ENCODE data around the gene C2CD4D. TPM values are rescaled to one million over a fixed set of nuclear protein-coding genes. Genes with fewer than 3 reads are reported as not detected.

C2CD4D gene
- total RNA-seq (2021; ENCODE audit: unreplicated experiment), result 0.17 TPM
- 0.09 and 0.10 TPM in 2 replicates for polyA plus RNA-seq (2012)
- Bru-seq, nascent RNA, result not detected
- BruChase-seq, experiment 1, labeled RNA remaining after a 6-hour chase, result not detected
- BruChase-seq, experiment 2, labeled RNA remaining after a 2-hour chase, result percentile 14 among the genes with signal in this experiment
- long read RNA-seq, partial matches to known transcripts, result 0 of 1 reads
- long read RNA-seq, other reads (novel, unspliced or antisense), result 1 of 1 reads

DNA sequence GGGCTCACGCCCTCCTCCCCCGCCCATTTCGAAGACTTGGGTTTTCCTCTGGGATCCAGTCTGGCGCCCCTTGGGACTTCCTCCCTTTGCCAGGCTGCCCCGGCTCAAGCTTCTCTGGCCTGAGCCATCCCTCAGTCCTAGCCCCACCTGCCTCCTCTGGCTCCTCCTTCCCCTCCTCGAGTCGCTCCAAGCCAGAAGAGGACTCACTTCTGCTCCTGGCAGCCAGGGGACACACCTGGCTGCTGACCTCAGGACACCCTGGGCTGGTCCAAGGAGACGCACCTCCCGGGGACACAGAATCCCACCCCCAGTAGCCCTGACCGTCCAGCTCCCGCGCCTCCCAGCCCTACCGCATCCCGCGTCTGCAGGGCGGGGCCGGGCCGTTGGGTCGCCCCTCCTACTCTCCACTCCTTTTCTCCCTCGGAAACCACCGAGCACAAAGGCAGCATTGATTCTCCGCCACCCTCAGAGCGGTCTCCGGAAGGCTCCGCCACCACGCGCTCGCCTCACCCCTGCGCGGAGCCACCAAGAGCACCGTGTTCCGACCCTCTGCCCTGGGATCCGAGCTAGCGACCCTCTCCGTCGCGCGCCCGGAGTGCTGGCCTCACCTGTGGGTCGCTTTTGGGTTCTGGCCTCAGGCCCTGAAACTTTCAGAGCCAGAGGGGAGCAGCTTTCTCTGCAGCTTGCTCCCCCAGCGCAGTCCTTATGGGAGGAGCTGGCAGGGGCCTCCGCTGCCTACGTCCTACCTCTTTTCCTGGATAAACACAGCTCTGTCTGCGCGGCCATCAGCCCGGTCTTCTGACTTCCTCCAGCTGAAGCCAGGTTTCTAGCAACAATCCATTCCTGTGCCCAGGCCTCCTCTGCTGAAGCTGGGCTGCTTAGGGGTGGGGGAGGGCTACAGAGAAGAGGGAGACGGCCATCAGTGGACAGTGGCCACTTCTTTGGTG lies at the start of gene C2CD4D:
C2CD4D (minus strand) TSS at position 364 of the 947 bp plus-strand sequence. CDS start 831 bp downstream, outside the sequence.
- no peaks in the 10 kb centered on the region for H3K27me3 ChIP-seq (ENCODE audit: insufficient read depth, low read length)
- no peaks in the 10 kb centered on the region; the same call in 1 of the 2 replicates for H3K9me2 ChIP-seq (ENCODE audit: insufficient read depth)
- intact Hi-C loops (cut with micrococcal nuclease), result loop anchor here (1.0 to 5.0 kb wide), 4 partner anchors 162 to 642 kb away; partner anchors contain the start of gene PIP5K1A
- CTCF ChIA-PET, result no interaction called here
- H2AFZ ChIP-seq (ENCODE audit: low read depth, low read length, poor library complexity, severe bottlenecking), result peak within 1 kb of the TSS; percentile 54
- BruUV-seq (replicated peaks), result TSS peak; percentile 71
- peaks cover 0 to 3% of the 10 kb centered on the region in 2 experiments; a peak in 1 of 4 replicates for H3K9me3 ChIP-seq (ENCODE audit: control insufficient read depth in 1 of 2, insufficient read depth in 1 of 2, low read depth in 1 of 2, low read length in 2 of 2)
- H3K4me2 ChIP-seq (ENCODE audit: low read length), result peak within 1 kb of the TSS; percentile 78
- H3K9ac ChIP-seq (ENCODE audit: low read length), result peak within 1 kb of the TSS; percentile 41
- peaks cover 0 to 45% of the 10 kb centered on the region in 2 experiments; a peak in 2 of 4 replicates for H3K4me1 ChIP-seq (ENCODE audit: control insufficient read depth in 1 of 2, insufficient read depth in 2 of 2, low read length in 2 of 2)
- no peaks in the 10 kb centered on the region for H4K20me1 ChIP-seq (ENCODE audit: insufficient read depth)
- TF ChIP-seq POLR2AphosphoS5 (IDR thresholded peaks at IDR 0.05; ENCODE audit: low read depth, low read length) (peak; percentile 57; the same call in 1 of the 2 replicates), CBX3 (IDR thresholded peaks at IDR 0.05; ENCODE audit: low read depth) (no peak)
- TF ChIP-seq, protein P1, sequence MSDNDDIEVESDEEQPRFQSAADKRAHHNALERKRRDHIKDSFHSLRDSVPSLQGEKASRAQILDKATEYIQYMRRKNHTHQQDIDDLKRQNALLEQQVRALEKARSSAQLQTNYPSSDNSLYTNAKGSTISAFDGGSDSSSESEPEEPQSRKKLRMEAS (IDR thresholded peaks at IDR 0.05), result peak; percentile 28
- ATAC-seq (peak; percentile 73), DNase-seq (ENCODE audit: low read depth, low spot score) (peak; percentile 27)
- H3K36me3 ChIP-seq (ENCODE audit: control insufficient read depth in 1 of 2, insufficient read depth in 2 of 2, low read length in 2 of 2), result no peaks in the 10 kb centered on the region
- POLR2A ChIA-PET, result no interaction called here
- H3K27ac ChIP-seq (ENCODE audit: low read depth, low read length), result peak within 1 kb of the TSS; percentile 32; the same call in 1 of the 2 replicates
- RAD21 ChIA-PET (ENCODE audit: low non-redundant PET in 1 of 2, low total read pairs in 2 of 2, uncharacterized antibody in 2 of 2, unreplicated experiment in 2 of 2), result interaction anchor here (0.6 to 0.8 kb wide), 2 partner anchors 162 to 604 kb away, joined by 3 read pairs; no protein-coding TSS in a partner anchor
- H3K4me3 ChIP-seq (replicated peaks in 1 of 2; ENCODE audit: low read depth in 1 of 2, low read length in 2 of 2), result peak within 1 kb of the TSS; percentile 31 to 51
- H3K79me2 ChIP-seq (ENCODE audit: insufficient read depth, low read length), result no peaks in the 10 kb centered on the region

DNA sequence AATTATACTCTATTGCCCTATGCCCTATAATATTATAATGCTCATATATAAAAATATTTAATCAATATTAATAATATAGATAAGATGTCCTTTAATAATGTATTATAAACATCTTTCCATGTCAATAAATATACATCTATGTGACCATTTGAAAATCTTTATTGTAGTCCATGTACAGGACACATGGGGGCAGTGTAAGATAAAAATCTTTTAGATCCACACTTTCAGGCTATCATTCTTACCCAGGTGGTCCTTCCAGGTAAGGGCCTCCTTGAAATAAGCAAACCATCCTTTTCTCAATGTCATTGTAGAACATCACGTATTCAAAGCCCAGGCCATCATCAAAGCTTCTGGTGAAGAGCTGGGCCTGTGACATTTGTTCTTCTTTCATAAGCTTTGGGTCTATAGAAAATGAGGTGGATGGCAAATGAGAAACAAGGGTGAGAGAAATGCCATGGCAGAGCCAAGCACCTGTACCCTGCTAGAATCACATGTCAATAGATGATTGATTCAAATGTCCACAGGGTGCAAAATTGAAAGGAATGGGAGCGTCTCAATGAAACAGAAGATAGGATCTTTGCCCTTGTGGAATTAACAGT lies 49.5 kb upstream of the C2CD4D start:
- Histone ChIP-seq H3K9me3 (ENCODE audit: control insufficient read depth in 1 of 2, insufficient read depth in 1 of 2, low read depth in 1 of 2, low read length in 2 of 2) (no peaks in the 10 kb centered on the region), H3K27ac (ENCODE audit: low read depth, low read length) (no peak overlapping the region), H3K4me2 (ENCODE audit: low read length) (no peak overlapping the region), H3K9ac (ENCODE audit: low read length) (no peak overlapping the region), H4K20me1 (ENCODE audit: insufficient read depth) (no peaks in the 10 kb centered on the region; the same call in 1 of the 2 replicates), H3K36me3 (ENCODE audit: control insufficient read depth in 1 of 2, insufficient read depth in 2 of 2, low read length in 2 of 2) (peaks cover 3 to 23% of the 10 kb centered on the region in 2 experiments; a peak in 2 of 4 replicates), H2AFZ (ENCODE audit: low read depth, low read length, poor library complexity, severe bottlenecking) (no peak overlapping the region), H3K27me3 (ENCODE audit: insufficient read depth, low read length) (no peaks in the 10 kb centered on the region), H3K9me2 (ENCODE audit: insufficient read depth) (no peaks in the 10 kb centered on the region), H3K79me2 (ENCODE audit: insufficient read depth, low read length) (no peaks in the 10 kb centered on the region), H3K4me1 (ENCODE audit: control insufficient read depth in 1 of 2, insufficient read depth in 2 of 2, low read length in 2 of 2) (peaks cover 8 to 12% of the 10 kb centered on the region in 2 experiments; a peak in 2 of 4 replicates), H3K4me3 (replicated peaks in 1 of 2; ENCODE audit: low read depth in 1 of 2, low read length in 2 of 2) (no peak overlapping the region)
- POLR2A ChIA-PET, result no interaction called here
- CTCF ChIA-PET, result interaction anchor here (0.9 to 2.0 kb wide), 4 partner anchors 19 to 115 kb away, joined by 4 to 7 read pairs (median 5); partner anchors contain the start of gene THEM4
- TF ChIP-seq, protein P2, sequence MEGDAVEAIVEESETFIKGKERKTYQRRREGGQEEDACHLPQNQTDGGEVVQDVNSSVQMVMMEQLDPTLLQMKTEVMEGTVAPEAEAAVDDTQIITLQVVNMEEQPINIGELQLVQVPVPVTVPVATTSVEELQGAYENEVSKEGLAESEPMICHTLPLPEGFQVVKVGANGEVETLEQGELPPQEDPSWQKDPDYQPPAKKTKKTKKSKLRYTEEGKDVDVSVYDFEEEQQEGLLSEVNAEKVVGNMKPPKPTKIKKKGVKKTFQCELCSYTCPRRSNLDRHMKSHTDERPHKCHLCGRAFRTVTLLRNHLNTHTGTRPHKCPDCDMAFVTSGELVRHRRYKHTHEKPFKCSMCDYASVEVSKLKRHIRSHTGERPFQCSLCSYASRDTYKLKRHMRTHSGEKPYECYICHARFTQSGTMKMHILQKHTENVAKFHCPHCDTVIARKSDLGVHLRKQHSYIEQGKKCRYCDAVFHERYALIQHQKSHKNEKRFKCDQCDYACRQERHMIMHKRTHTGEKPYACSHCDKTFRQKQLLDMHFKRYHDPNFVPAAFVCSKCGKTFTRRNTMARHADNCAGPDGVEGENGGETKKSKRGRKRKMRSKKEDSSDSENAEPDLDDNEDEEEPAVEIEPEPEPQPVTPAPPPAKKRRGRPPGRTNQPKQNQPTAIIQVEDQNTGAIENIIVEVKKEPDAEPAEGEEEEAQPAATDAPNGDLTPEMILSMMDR (IDR thresholded peaks at IDR 0.05 in 2 of 3, conservative IDR thresholded peaks at IDR 0.05 in 1 of 3; ENCODE audit: borderline replicate concordance in 1 of 3, insufficient read depth in 1 of 3, low read depth in 2 of 3, low read length in 2 of 3), result peak; percentile 22 to 55 (median 53); a peak in 4 of 6 replicates
- no peak for TF ChIP-seq ZFX (IDR thresholded peaks at IDR 0.05)
- peak; percentile 73 for TF ChIP-seq RAD21 (IDR thresholded peaks at IDR 0.05; ENCODE audit: low read depth)
- no peak for TF ChIP-seq SP1 (IDR thresholded peaks at IDR 0.05; ENCODE audit: low read depth)
- no peak for TF ChIP-seq EZH2phosphoT487 (IDR thresholded peaks at IDR 0.05; ENCODE audit: borderline replicate concordance)
- TF ChIP-seq TCF7L2 (IDR thresholded peaks at IDR 0.05; ENCODE audit: borderline replicate concordance, extremely low read depth, insufficient read depth, insufficient read length), result no peak
- TF ChIP-seq ZNF274 (IDR thresholded peaks at IDR 0.05; ENCODE audit: low read depth, low read length), result no peak
- no peak for TF ChIP-seq POLR2AphosphoS5 (IDR thresholded peaks at IDR 0.05; ENCODE audit: low read depth, low read length)
- no peak for TF ChIP-seq SIN3A (IDR thresholded peaks at IDR 0.05; ENCODE audit: low read depth)
- RAD21 ChIA-PET (ENCODE audit: low non-redundant PET in 1 of 2, low total read pairs in 2 of 2, uncharacterized antibody in 2 of 2, unreplicated experiment in 2 of 2), result no interaction called here
- ATAC-seq (peak; percentile 72), DNase-seq (ENCODE audit: low read depth, low spot score) (no peak)
- intact Hi-C loops (cut with micrococcal nuclease), result loop anchor here (1.0 kb wide), 2 partner anchors 106 to 112 kb away; no protein-coding TSS in a partner anchor
- BruUV-seq (replicated peaks), result no TSS peak
